Trophoblast cell (in vitro differentiated cells and primary cell): Measurements from ENCODE around the gene RBM4.

Experiments
- DNase-seq, 2 donors: peaks; one replicate each; pipeline ENCODE4 v3.0.0-alpha.2; 2016
- H2AFZ ChIP-seq: 2 replicates; pipeline ENCODE4 v1.6.1; 2013; ENCODE audit warnings: low read length, moderate library complexity, mild to moderate bottlenecking; ENCODE audit not compliant: insufficient read depth, poor library complexity
- H2AK5ac ChIP-seq: 2 replicates; pipeline ENCODE4 v1.6.1; 2013; ENCODE audit warnings: mild to moderate bottlenecking, low read length
- H2BK120ac ChIP-seq: 2 replicates; pipeline ENCODE4 v1.6.1; 2013; ENCODE audit warnings: low read length, mild to moderate bottlenecking, moderate library complexity; ENCODE audit not compliant: insufficient read depth, poor library complexity
- H2BK12ac ChIP-seq: 2 replicates; pipeline ENCODE4 v1.6.1; 2013; ENCODE audit warnings: mild to moderate bottlenecking, low read length, moderate library complexity
- H2BK5ac ChIP-seq: 2 replicates; pipeline ENCODE4 v1.6.1; 2013; ENCODE audit warnings: low read length, low read depth, moderate library complexity, mild to moderate bottlenecking; ENCODE audit not compliant: poor library complexity
- H3K14ac ChIP-seq: 2 replicates; pipeline ENCODE4 v1.6.1; 2013; ENCODE audit warnings: mild to moderate bottlenecking, low read length
- H3K18ac ChIP-seq: 2 replicates; pipeline ENCODE4 v1.6.1; 2013; ENCODE audit warnings: mild to moderate bottlenecking, low read length
- H3K23ac ChIP-seq: 2 replicates; pipeline ENCODE4 v1.6.1; 2013; ENCODE audit warnings: low read length
- H3K27ac ChIP-seq: 2 replicates; pipeline ENCODE4 v1.5.1; 2013; ENCODE audit warnings: low read depth, mild to moderate bottlenecking, inconsistent platforms, low read length, moderate library complexity
- H3K27me3 ChIP-seq: 2 replicates; pipeline ENCODE4 v1.6.1; 2013; ENCODE audit warnings: inconsistent platforms, mild to moderate bottlenecking, low read length, moderate library complexity; ENCODE audit not compliant: insufficient read depth
- H3K36me3 ChIP-seq, 2 experiments: 1 replicate in 1 of 2; 2 replicates in 1 of 2; pipeline ENCODE4 v1.6.1; 2013; ENCODE audit warnings: low read length in 2 of 2, mild to moderate bottlenecking in 2 of 2, moderate library complexity in 1 of 2; ENCODE audit not compliant: insufficient read depth in 2 of 2, control insufficient read depth in 1 of 2
- H3K4ac ChIP-seq: 2 replicates; pipeline ENCODE4 v1.6.1; 2013; ENCODE audit warnings: low read depth, mild to moderate bottlenecking, low read length, moderate library complexity
- H3K4me1 ChIP-seq, 2 experiments: 1 replicate in 1 of 2; 2 replicates in 1 of 2; pipeline ENCODE4 v1.6.1; 2013; ENCODE audit warnings: low read length in 2 of 2, mild to moderate bottlenecking in 2 of 2, moderate library complexity in 1 of 2; ENCODE audit not compliant: insufficient read depth in 2 of 2, control insufficient read depth in 1 of 2
- H3K4me2 ChIP-seq: 2 replicates; pipeline ENCODE4 v1.6.1; 2013; ENCODE audit warnings: inconsistent platforms, mild to moderate bottlenecking, low read length, moderate library complexity
- H3K4me3 ChIP-seq: 2 replicates; pipeline ENCODE4 v1.5.1; 2013; ENCODE audit warnings: mild to moderate bottlenecking, low read depth, low read length, inconsistent platforms
- H3K79me1 ChIP-seq: one replicate; pipeline ENCODE4 v1.6.1; 2013; ENCODE audit warnings: low read length
- H3K79me2 ChIP-seq: 2 replicates; pipeline ENCODE4 v1.6.1; 2013; ENCODE audit warnings: low read length, mild to moderate bottlenecking; ENCODE audit not compliant: control insufficient read depth, insufficient read depth, poor library complexity
- H3K9ac ChIP-seq: 2 replicates; pipeline ENCODE4 v1.6.1; 2013; ENCODE audit warnings: mild to moderate bottlenecking, low read length
- H3K9me3 ChIP-seq: 2 replicates; pipeline ENCODE4 v1.6.1; 2013; ENCODE audit warnings: low read depth, mild to moderate bottlenecking, control low read depth, inconsistent platforms, low read length; ENCODE audit not compliant: insufficient read depth
- H4K12ac ChIP-seq: 2 replicates; pipeline ENCODE4 v1.6.1; 2013; ENCODE audit warnings: low read depth, mild to moderate bottlenecking, low read length, moderate library complexity
- H4K8ac ChIP-seq: 2 replicates; pipeline ENCODE4 v1.6.1; 2013; ENCODE audit warnings: low read depth, mild to moderate bottlenecking, low read length, moderate library complexity
- H4K91ac ChIP-seq: one replicate; pipeline ENCODE4 v1.6.1; 2013; ENCODE audit warnings: low read depth, mild to moderate bottlenecking, low read length, moderate library complexity
- WGBS: extraction: QIAGEN DNeasy Blood & Tissue Kit; methylation state at CpG from one replicate; pipeline ENCODE4 v1.1.7; 2013; ENCODE audit warnings: missing lambda C conversion rate; ENCODE audit not compliant: insufficient read length, insufficient coverage; ENCODE audit errors: extremely low coverage; 5-methylcytosine and 5-hydroxymethylcytosine counted together

Gene RBM4

GRCh38 chr11:66688561-66689534 lies 50.3 kb downstream of the RBM4 start:
- H3K14ac ChIP-seq: no peak overlapping the region
- H3K4me1 ChIP-seq: peaks cover 21 to 24% of the 10 kb centered on the region in 2 experiments
- H2AFZ ChIP-seq: no peak overlapping the region
- H3K36me3 ChIP-seq: peaks cover 5 to 26% of the 10 kb centered on the region in 2 experiments
- no peak overlapping the region for H3K18ac ChIP-seq
- no peak overlapping the region for H3K4me3 ChIP-seq
- H4K8ac ChIP-seq: no peak overlapping the region
- H3K79me2 ChIP-seq: peaks cover 3% of the 10 kb centered on the region
- H3K79me1 ChIP-seq: peaks cover 11% of the 10 kb centered on the region
- H2BK5ac ChIP-seq: no peak overlapping the region
- DNase-seq: peak; percentile 28 to 53
- WGBS: no CpG with 5 or more reads among the region's 28 CpGs
- no peak overlapping the region for H3K4me2 ChIP-seq
- H4K12ac ChIP-seq: no peak overlapping the region
- no peak overlapping the region for H4K91ac ChIP-seq
- H3K23ac ChIP-seq: no peak overlapping the region
- H2AK5ac ChIP-seq: no peak overlapping the region
- H3K4ac ChIP-seq: no peak overlapping the region
- no peak overlapping the region for H3K9ac ChIP-seq
- H3K27me3 ChIP-seq: no peaks in the 10 kb centered on the region
- no peak overlapping the region for H2BK120ac ChIP-seq
- H2BK12ac ChIP-seq: no peak overlapping the region
- no peak overlapping the region for H3K27ac ChIP-seq
- no peaks in the 10 kb centered on the region for H3K9me3 ChIP-seq

- Histone ChIP-seq H3K9ac (no peak overlapping the region), H3K14ac (no peak overlapping the region), H4K91ac (no peak overlapping the region), H2BK12ac (no peak overlapping the region), H4K8ac (no peak overlapping the region), H3K18ac (no peak overlapping the region), H3K27me3 (no peaks in the 10 kb centered on the region), H2BK120ac (no peak overlapping the region), H2BK5ac (no peak overlapping the region), H3K27ac (no peak overlapping the region), H3K36me3 (peaks cover 5 to 26% of the 10 kb centered on the region in 2 experiments), H3K79me2 (peaks cover 3% of the 10 kb centered on the region), H2AFZ (no peak overlapping the region), H2AK5ac (no peak overlapping the region), H3K4me3 (no peak overlapping the region), H3K79me1 (peaks cover 11% of the 10 kb centered on the region), H3K9me3 (no peaks in the 10 kb centered on the region), H3K4me1 (peaks cover 20 to 23% of the 10 kb centered on the region in 2 experiments), H3K4me2 (no peak overlapping the region), H3K4ac (no peak overlapping the region), H3K23ac (no peak overlapping the region), H4K12ac (no peak overlapping the region)
- no peak for DNase-seq
- no CpG with 5 or more reads among the region's 32 CpGs for WGBS
These were observed 51.4 kb downstream of the RBM4 start for GRCh38 chr11:66689661-66690590.

- Histone ChIP-seq H3K9me3 (no peaks in the 10 kb centered on the region), H3K4me2 (no peak overlapping the region), H3K4me1 (peaks cover 8 to 10% of the 10 kb centered on the region in 2 experiments), H2BK12ac (no peak overlapping the region), H3K79me2 (no peaks in the 10 kb centered on the region), H2BK5ac (no peak overlapping the region), H3K27ac (no peak overlapping the region), H3K27me3 (no peaks in the 10 kb centered on the region), H3K4ac (no peak overlapping the region), H4K8ac (no peak overlapping the region), H2AK5ac (no peak overlapping the region), H4K91ac (no peak overlapping the region), H2BK120ac (no peak overlapping the region), H4K12ac (no peak overlapping the region), H3K14ac (no peak overlapping the region), H3K18ac (no peak overlapping the region), H2AFZ (no peak overlapping the region), H3K4me3 (no peak overlapping the region), H3K79me1 (peaks cover 6% of the 10 kb centered on the region), H3K9ac (no peak overlapping the region), H3K36me3 (peaks cover 5 to 30% of the 10 kb centered on the region in 2 experiments), H3K23ac (no peak overlapping the region)
- no CpG with 5 or more reads among the region's 38 CpGs for WGBS
- no peak for DNase-seq
These were observed 52.9 kb downstream of the RBM4 start for GRCh38 chr11:66691311-66691980.

- Histone ChIP-seq H3K79me1 (no peaks in the 10 kb centered on the region), H2AK5ac (no peak overlapping the region), H4K91ac (no peak overlapping the region), H3K4ac (no peak overlapping the region), H3K27ac (no peak overlapping the region), H3K27me3 (no peaks in the 10 kb centered on the region), H2AFZ (no peak overlapping the region), H2BK12ac (no peak overlapping the region), H3K14ac (no peak overlapping the region), H3K9ac (no peak overlapping the region), H3K4me3 (no peak overlapping the region), H3K79me2 (no peaks in the 10 kb centered on the region), H4K12ac (no peak overlapping the region), H2BK120ac (no peak overlapping the region), H4K8ac (no peak overlapping the region), H2BK5ac (no peak overlapping the region), H3K18ac (no peak overlapping the region), H3K23ac (no peak overlapping the region), H3K9me3 (no peaks in the 10 kb centered on the region), H3K36me3 (peaks cover 5 to 30% of the 10 kb centered on the region in 2 experiments), H3K4me1 (peaks cover under 1% of the 10 kb centered on the region in 2 experiments), H3K4me2 (no peak overlapping the region)
- no CpG with 5 or more reads among the region's 18 CpGs for WGBS
- no peak for DNase-seq
These were observed 53.9 kb downstream of the RBM4 start for GRCh38 chr11:66692446-66692845.
